ENCODE data around the gene EVA1B. TPM values are rescaled to one million over a fixed set of nuclear protein-coding genes. Genes with fewer than 3 reads are reported as not detected.

EVA1B gene
- polyA plus RNA-seq, 3 donors from 2014 or later = 8.8 to 29.2 (median 11.1) TPM

- H3K27me3 Mint-ChIP-seq (ENCODE audit: low read depth in 3 of 3) = peaks cover 0 to 4% (median 0%) of the 10 kb centered on the region in 3 donors
- H3K4me1 Mint-ChIP-seq = peaks cover 16 to 19% of the 10 kb centered on the region in 2 donors
- H3K36me3 Mint-ChIP-seq = peaks cover 9 to 28% (median 12%) of the 10 kb centered on the region in 3 donors
- no peak overlapping the region for H3K4me3 Mint-ChIP-seq
- no peak for DNase-seq
- no peaks in the 10 kb centered on the region for H3K9me3 Mint-ChIP-seq
- H3K27ac Mint-ChIP-seq = peak overlapping the region in 3 of 6 donors; percentile 28 to 68 (median 39)
These were observed 29.7 kb upstream of the EVA1B start for GRCh38 chr1:36352910-36353878.

GRCh38 chr1:36352125-36352909 lies 28.9 kb upstream of the EVA1B start:
- H3K27ac Mint-ChIP-seq = peak overlapping the region in 4 of 6 donors; percentile 28 to 68 (median 36)
- peaks cover 16 to 19% of the 10 kb centered on the region in 2 donors for H3K4me1 Mint-ChIP-seq
- peaks cover 0 to 2% (median 0%) of the 10 kb centered on the region in 3 donors for H3K27me3 Mint-ChIP-seq (ENCODE audit: low read depth in 3 of 3)
- H3K36me3 Mint-ChIP-seq = peaks cover 14 to 32% (median 16%) of the 10 kb centered on the region in 3 donors
- DNase-seq = no peak
- no peak overlapping the region for H3K4me3 Mint-ChIP-seq
- no peaks in the 10 kb centered on the region for H3K9me3 Mint-ChIP-seq

- peaks cover 16 to 19% of the 10 kb centered on the region in 2 donors for H3K4me1 Mint-ChIP-seq
- H3K4me3 Mint-ChIP-seq = no peak overlapping the region
- no peak for DNase-seq
- peak overlapping the region in 3 of 6 donors; percentile 14 to 84 (median 17) for H3K27ac Mint-ChIP-seq
- H3K9me3 Mint-ChIP-seq = no peaks in the 10 kb centered on the region
- H3K27me3 Mint-ChIP-seq (ENCODE audit: low read depth in 3 of 3) = peaks cover 0 to 2% (median 0%) of the 10 kb centered on the region in 3 donors
- peaks cover 15 to 31% (median 15%) of the 10 kb centered on the region in 3 donors for H3K36me3 Mint-ChIP-seq
These were observed 28.0 kb upstream of the EVA1B start for GRCh38 chr1:36351227-36351977.

DNA sequence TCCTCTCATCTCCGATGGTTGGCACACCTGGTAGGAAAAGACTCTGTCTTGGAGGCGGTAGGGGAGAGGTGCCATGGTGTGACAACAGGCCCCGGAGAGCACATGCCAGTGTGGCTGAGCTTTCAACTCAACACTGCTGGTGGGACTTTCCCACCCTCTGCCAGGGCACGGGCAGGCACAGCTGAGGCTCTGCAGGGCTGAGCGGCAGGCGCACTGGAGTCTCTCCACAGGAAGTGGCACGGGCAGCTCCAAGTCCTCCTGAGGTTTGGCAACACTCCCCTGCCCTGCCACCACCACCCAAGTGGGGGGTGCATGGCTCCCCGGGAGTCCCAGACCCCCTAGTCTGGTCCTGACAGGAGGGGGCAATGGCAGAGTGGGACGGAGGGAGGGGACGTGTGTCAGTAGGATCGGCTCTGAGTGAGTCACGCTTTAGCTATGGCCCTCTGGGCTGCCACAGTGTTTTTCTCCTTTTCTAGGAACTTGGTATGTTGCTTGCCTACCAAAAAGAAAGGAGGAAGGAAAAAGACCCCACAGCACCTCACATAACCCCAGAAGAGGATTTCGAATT lies 27.3 kb upstream of the EVA1B start:
- peak; percentile 24 to 44 (median 42) for DNase-seq
- peaks cover 16 to 19% of the 10 kb centered on the region in 2 donors for H3K4me1 Mint-ChIP-seq
- no peaks in the 10 kb centered on the region for H3K9me3 Mint-ChIP-seq
- H3K36me3 Mint-ChIP-seq = peaks cover 15 to 31% (median 15%) of the 10 kb centered on the region in 3 donors
- H3K4me3 Mint-ChIP-seq = peak overlapping the region in 3 of 5 donors; percentile 15 to 43 (median 29)
- peaks cover 0 to 2% (median 0%) of the 10 kb centered on the region in 3 donors for H3K27me3 Mint-ChIP-seq (ENCODE audit: low read depth in 3 of 3)
- peak overlapping the region; percentile 67 to 86 (median 82) for H3K27ac Mint-ChIP-seq

DNA sequence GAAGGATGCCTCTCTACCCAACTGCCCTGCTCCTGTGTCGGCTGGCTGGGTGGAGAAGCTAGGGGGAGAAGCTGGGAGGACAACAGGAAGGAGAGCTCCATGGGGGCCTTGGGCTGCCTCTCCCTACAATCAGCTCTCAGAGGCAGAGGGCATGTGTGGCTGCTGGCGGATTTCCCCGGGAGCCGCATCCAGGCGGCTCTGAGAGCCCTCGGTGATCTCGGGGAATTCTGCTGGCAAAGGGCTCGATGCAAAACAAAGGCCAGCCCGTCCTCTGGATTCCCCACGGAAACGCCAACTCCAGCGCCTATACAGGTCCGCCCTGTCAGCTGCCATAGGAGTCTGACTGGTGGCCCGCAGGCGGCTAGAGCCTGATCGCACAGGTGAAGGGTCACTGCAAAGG lies 26.4 kb upstream of the EVA1B start:
- no peak overlapping the region for H3K4me3 Mint-ChIP-seq
- peaks cover 16 to 19% of the 10 kb centered on the region in 2 donors for H3K4me1 Mint-ChIP-seq
- peaks cover 15 to 32% (median 15%) of the 10 kb centered on the region in 3 donors for H3K36me3 Mint-ChIP-seq
- H3K27me3 Mint-ChIP-seq (ENCODE audit: low read depth in 3 of 3) = peaks cover 0 to 2% (median 0%) of the 10 kb centered on the region in 3 donors
- peak overlapping the region in 2 of 6 donors; percentile 28 to 86 for H3K27ac Mint-ChIP-seq
- no peaks in the 10 kb centered on the region for H3K9me3 Mint-ChIP-seq
- no peak for DNase-seq

- Mint-ChIP-seq H3K27ac (no peak overlapping the region), H3K9me3 (no peaks in the 10 kb centered on the region), H3K4me3 (no peak overlapping the region), H3K4me1 (peaks cover 16 to 19% of the 10 kb centered on the region in 2 donors), H3K36me3 (peaks cover 12 to 28% (median 15%) of the 10 kb centered on the region in 3 donors), H3K27me3 (ENCODE audit: low read depth in 3 of 3) (peaks cover 0 to 3% (median 2%) of the 10 kb centered on the region in 3 donors)
- no peak for DNase-seq
These were observed 25.8 kb upstream of the EVA1B start for GRCh38 chr1:36349241-36349671.

- peaks cover 0 to 3% (median 3%) of the 10 kb centered on the region in 3 donors for H3K27me3 Mint-ChIP-seq (ENCODE audit: low read depth in 3 of 3)
- peaks cover 10 to 21% (median 15%) of the 10 kb centered on the region in 3 donors for H3K36me3 Mint-ChIP-seq
- H3K9me3 Mint-ChIP-seq = no peaks in the 10 kb centered on the region
- peaks cover 14 to 18% of the 10 kb centered on the region in 2 donors for H3K4me1 Mint-ChIP-seq
- DNase-seq = no peak
- peak overlapping the region in 1 of 6 donors; percentile 26 for H3K27ac Mint-ChIP-seq
- no peak overlapping the region for H3K4me3 Mint-ChIP-seq
These were observed 23.4 kb upstream of the EVA1B start for GRCh38 chr1:36346741-36347370.

DNA sequence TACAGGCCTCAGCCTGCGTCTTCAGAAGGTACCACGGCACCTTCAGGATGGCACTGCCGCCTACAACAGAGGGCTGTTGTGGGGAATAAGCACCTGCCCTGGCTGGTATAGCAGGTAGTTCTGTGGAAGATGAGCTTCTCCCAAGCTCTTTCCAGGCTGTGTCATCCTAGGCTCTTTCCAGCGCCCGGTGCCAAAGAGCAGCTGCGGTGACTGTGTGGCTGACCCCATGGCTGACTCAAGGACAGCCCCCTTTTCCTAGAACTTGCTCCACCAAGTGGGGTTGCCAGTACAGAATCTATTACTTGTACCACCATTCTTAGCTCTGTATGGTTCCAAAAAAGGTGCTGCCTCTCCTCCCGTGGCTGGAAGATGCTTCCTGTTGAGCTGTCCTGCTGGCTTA lies 21.9 kb upstream of the EVA1B start:
- Mint-ChIP-seq H3K27me3 (ENCODE audit: low read depth in 3 of 3) (peaks cover 0 to 3% (median 3%) of the 10 kb centered on the region in 3 donors), H3K27ac (peak overlapping the region in 1 of 6 donors; percentile 45), H3K36me3 (peaks cover 17 to 29% (median 19%) of the 10 kb centered on the region in 3 donors), H3K4me3 (no peak overlapping the region), H3K9me3 (no peaks in the 10 kb centered on the region), H3K4me1 (peaks cover 2 to 3% of the 10 kb centered on the region in 2 donors)
- DNase-seq = no peak

GRCh38 chr1:36344395-36344680 lies 20.9 kb upstream of the EVA1B start:
- H3K27ac Mint-ChIP-seq = peak overlapping the region in 1 of 6 donors; percentile 14
- H3K9me3 Mint-ChIP-seq = no peaks in the 10 kb centered on the region
- H3K4me3 Mint-ChIP-seq = no peak overlapping the region
- peaks cover 0 to 3% (median 3%) of the 10 kb centered on the region in 3 donors for H3K27me3 Mint-ChIP-seq (ENCODE audit: low read depth in 3 of 3)
- H3K4me1 Mint-ChIP-seq = no peaks in the 10 kb centered on the region
- H3K36me3 Mint-ChIP-seq = peaks cover 17 to 29% (median 19%) of the 10 kb centered on the region in 3 donors
- DNase-seq = no peak

DNA sequence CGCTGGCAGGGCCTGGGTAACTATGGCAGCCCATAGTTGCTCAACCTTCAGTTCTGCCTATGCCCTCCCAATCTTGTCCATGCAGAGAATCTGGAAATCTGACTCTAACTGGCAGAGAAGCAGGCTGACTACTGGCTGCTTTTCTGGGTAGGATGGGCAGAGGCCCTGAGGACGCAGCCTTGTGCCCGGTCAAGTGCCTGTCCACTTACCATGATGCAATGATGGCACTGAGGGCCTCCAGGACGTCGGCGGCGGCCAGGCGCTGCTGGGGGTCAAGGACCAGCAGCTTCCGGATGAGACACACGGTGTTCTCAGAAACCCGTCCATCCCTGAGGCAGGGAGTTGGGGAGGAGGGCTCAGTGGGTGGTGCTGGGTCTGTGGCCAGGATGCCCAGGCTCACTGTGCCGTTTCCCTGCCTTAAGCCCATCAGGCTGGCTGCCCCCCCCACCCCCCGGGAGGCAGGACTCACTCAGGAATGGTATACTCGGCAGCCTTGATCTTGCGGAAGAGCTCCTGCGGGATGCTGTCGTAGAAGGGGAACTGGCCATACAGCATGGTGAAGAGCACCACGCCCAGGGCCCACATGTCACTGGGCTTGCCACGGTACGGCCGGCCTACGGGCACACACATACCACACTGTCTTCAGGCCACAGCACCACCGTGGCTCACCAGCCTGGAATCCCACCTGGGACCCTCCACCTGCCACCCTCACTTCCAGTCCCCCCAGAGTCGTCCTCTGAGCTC lies 20.4 kb upstream of the EVA1B start:
- peaks cover 17 to 29% (median 19%) of the 10 kb centered on the region in 3 donors for H3K36me3 Mint-ChIP-seq
- DNase-seq = no peak
- peaks cover 0 to 3% (median 3%) of the 10 kb centered on the region in 3 donors for H3K27me3 Mint-ChIP-seq (ENCODE audit: low read depth in 3 of 3)
- H3K4me1 Mint-ChIP-seq = peaks cover 0 to under 1% of the 10 kb centered on the region in 2 donors
- H3K9me3 Mint-ChIP-seq = no peaks in the 10 kb centered on the region
- no peak overlapping the region for H3K27ac Mint-ChIP-seq
- no peak overlapping the region for H3K4me3 Mint-ChIP-seq

- Mint-ChIP-seq H3K36me3 (peaks cover 10 to 20% (median 15%) of the 10 kb centered on the region in 3 donors), H3K9me3 (no peaks in the 10 kb centered on the region), H3K4me1 (peaks cover 0 to 3% of the 10 kb centered on the region in 2 donors), H3K4me3 (no peak overlapping the region), H3K27me3 (ENCODE audit: low read depth in 3 of 3) (peaks cover 0 to 3% (median 3%) of the 10 kb centered on the region in 3 donors), H3K27ac (peak overlapping the region in 2 of 6 donors; percentile 46 to 64)
- DNase-seq = peak; percentile 46 to 54 (median 48)
These were observed 19.2 kb upstream of the EVA1B start for GRCh38 chr1:36342426-36343185.
